Measurements from ENCODE around the gene FOXN1. TPM values are rescaled to one million over a fixed set of nuclear protein-coding genes. Genes with fewer than 3 reads are reported as not detected.

Gene FOXN1
- total RNA-seq, 1 experiment from 2014 or later: not detected

- peak; percentile 63 for DNase-seq (ENCODE audit: low spot score)
Observed at GRCh38 chr17:28524476-28525424, 18.6 kb downstream of the FOXN1 start.

DNA sequence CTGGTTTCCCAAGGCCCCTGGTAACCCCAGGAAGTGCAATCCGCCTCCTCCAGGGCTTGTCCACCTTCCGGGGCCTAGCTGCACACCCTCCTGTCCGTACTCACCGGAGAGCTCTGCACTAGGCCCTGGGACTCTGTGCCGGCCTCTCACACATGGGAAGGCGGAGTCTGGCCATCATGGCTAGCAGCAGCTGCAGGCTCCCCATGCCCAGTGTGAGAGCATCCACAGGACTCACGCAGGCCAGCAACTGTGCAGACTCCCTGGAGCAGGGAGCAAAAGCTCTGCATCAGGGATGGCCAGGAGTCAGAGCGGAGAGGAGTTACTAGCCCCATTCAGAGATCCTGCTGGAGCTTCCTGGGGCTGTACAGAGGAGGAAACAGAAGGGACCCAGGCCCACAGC is 20.2 kb downstream of the FOXN1 start:
- no peak for DNase-seq (ENCODE audit: low spot score)

DNA sequence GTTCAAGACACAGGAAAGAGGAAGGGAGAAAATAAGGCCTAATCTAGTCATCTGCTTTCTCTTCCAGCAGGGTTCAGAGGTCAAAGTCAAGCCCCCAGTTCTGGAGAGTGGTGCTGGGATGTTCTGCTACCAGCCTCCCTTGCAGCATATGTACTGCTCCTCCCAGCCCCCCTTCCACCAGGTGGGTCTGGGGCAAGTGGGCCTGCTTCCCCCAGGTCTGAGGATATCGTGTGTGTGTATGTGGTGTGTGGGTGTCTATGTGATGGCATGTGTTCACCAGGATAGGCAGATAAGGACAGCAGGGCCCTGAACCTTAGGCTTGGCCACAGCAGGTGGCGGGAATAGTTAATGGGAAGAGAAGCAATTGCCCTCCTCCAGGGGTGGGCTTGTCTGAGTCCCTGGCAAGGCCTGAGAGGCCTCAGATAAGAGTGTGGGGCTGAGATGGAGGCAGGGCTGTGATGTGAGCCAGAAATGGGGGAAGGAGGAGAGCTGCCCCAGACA is 21.1 kb downstream of the FOXN1 start:
- DNase-seq (ENCODE audit: low spot score): no peak

DNA sequence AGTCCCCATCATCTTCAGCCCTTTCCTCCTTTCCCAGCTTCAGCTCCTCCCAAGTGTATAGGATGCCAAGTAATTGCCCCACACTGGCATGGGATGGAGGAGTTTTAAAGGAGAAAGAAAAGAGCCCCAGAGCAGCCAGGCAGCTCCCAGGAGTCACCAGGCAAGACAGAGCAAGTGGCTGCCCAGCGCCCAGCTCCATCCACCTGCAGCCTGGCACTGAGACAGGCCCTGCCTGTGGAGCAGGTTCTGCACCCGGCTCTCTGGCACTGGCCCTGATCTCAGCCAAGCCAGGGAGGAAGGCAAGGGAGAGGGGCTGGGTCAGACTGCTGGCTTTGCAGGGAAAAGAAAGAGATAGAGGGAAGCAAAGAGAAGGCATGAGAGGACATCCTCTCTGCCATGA is 21.7 kb downstream of the FOXN1 start:
- DNase-seq (ENCODE audit: low spot score): no peak

DNA sequence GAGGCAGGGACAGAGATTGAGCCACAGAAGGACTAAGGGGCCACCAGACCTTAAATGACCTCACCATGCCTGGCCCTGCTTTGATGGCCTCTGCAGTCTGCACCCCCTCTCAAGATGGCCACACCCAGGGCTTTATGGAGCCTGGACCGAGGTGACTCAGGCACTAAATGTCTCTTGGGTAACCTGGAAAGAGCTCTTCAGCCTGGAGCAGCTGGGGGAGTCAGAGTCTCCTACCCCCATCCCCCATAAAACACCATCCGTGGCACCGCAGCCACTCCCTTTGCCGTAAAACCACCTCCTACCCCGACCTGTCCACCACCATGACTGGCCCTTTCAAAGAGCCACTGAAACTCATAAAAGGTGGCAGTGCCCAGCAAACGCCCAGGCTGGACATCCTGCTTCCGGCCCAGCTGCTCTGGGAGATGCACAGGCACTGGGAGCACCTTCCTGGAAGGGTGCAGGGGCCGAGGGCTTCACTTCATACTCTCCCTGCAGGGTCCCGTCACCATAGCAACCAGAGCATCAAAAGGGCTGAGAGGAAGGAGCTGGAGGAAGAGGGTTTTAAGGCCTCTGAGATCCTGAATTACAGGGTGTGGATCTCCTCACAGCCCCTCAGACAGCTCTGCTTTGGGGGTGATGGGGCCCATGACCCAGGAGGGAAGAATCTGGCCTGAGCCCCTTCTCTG is 22.3 kb downstream of the FOXN1 start:
- DNase-seq (ENCODE audit: low spot score): no peak

DNA sequence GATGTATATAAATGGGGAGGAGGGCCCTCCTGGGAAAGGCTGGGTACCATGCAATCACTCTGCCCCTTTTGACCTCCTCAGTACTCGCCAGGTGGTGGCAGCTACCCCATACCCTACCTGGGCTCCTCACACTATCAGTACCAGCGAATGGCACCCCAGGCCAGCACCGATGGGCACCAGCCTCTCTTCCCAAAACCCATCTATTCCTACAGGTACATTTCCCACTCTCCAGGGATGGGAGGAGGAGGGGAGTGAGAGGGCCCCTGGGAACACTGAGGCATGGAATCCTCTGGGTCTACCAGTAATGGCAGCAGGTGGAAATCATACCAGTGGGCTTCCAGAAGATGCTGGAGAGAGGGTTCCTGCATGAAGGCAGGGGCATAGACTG is 22.9 kb downstream of the FOXN1 start:
- DNase-seq (ENCODE audit: low spot score): no peak

GRCh38 chr17:28530250-28530649 is 24.1 kb downstream of the FOXN1 start:
- DNase-seq (ENCODE audit: low spot score): no peak

GRCh38 chr17:28530926-28531325 is 24.8 kb downstream of the FOXN1 start:
- DNase-seq (ENCODE audit: low spot score): no peak

- DNase-seq (ENCODE audit: low spot score): no peak
Observed at GRCh38 chr17:28532050-28532960, 26.2 kb downstream of the FOXN1 start.

- no peak for DNase-seq (ENCODE audit: low spot score)
Observed at GRCh38 chr17:28533091-28533807, 27.1 kb downstream of the FOXN1 start.

DNA sequence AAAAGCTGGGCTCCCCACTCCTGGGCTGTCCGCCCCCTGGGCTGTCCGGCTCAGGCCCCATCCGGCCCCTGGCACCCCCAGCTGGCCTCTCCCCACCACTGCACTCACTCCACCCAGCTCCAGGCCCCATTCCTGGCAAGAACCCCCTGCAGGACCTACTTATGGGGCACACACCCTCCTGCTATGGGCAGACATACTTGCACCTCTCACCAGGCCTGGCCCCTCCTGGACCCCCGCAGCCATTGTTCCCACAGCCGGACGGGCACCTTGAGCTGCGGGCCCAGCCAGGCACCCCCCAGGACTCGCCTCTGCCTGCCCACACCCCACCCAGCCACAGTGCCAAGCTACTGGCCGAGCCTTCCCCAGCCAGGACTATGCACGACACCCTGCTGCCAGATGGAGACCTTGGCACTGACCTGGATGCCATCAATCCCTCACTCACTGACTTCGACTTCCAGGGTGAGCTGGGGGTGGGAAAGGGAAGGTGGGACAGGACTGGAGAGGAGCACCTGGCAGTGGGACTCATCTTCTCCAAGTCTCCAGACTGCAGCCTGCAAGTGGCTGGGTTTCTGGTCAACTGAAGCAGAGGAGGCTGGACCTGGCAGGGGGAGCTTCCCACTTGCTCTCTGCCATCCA is 28.7 kb downstream of the FOXN1 start:
- DNase-seq (ENCODE audit: low spot score): no peak

GRCh38 chr17:28536532-28537218 is 30.5 kb downstream of the FOXN1 start:
- DNase-seq (ENCODE audit: low spot score): no peak

GRCh38 chr17:28537219-28537610 is 31.1 kb downstream of the FOXN1 start:
- DNase-seq (ENCODE audit: low spot score): no peak

DNA sequence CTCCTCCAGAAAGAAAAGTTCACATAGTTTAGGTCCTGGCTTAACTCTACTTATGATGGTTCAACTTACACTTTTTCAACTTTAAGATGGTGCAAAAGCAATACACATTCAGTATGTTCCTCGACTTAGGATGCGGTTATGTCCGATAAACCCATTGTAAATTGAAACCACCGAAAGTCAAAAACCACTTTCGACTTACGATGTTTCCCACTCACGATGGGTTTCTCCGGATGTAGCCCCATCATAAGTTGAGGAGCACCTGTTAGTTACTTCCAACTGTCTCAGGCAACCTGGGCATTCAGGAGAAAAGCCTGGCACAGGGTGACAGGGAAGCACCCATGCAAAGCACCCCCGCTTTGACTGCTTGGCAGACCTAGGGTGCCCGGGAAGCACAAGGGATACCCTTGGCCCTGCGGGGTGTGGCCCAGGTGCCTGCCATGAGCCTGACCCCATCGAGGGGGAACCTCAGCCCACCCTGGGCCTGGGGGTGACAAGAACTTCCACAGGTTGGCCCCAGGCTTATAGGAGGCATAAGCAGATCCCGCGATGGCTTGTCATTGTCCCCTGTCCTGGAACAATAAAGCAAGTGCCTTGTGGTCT is 32.2 kb downstream of the FOXN1 start:
- no peak for DNase-seq (ENCODE audit: low spot score)

DNA sequence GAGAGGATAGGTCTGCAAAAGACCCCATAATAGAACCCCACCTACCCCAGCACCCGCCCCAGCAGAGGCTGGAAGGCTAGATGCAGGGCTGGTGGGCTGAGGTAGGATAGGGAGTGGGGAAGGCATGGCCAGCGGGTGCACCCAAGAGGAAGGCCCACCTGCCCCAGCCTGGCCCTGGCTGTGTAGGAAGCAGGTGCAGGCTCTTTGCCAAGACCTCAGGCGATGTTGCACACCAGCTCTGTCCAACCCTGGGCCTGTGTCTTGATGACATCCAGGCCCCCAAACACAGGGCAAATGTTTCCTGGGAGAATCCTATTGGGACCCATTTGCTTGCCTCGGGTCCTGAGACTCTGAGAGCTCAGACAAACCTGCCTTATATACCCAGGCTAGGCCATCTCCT is 34.1 kb downstream of the FOXN1 start:
- DNase-seq (ENCODE audit: low spot score): no peak

DNA sequence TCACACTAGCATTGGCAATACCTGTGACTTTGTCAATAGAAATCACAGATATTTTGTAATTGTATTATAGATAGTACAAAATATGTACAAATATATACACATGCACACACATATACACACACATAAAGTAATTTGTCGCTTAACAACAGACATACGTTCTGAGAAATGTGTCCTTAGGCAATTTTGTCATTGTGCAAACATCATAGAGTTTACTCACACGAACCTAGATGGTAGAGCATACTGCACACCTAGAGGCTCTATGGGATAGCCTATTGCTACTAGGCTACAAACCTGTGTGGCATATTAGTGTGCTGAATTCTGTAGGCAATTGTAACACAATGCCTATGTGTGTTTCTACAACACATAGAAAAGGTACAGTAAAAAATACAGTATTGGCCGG is 35.3 kb downstream of the FOXN1 start:
- DNase-seq (ENCODE audit: low spot score): no peak

DNA sequence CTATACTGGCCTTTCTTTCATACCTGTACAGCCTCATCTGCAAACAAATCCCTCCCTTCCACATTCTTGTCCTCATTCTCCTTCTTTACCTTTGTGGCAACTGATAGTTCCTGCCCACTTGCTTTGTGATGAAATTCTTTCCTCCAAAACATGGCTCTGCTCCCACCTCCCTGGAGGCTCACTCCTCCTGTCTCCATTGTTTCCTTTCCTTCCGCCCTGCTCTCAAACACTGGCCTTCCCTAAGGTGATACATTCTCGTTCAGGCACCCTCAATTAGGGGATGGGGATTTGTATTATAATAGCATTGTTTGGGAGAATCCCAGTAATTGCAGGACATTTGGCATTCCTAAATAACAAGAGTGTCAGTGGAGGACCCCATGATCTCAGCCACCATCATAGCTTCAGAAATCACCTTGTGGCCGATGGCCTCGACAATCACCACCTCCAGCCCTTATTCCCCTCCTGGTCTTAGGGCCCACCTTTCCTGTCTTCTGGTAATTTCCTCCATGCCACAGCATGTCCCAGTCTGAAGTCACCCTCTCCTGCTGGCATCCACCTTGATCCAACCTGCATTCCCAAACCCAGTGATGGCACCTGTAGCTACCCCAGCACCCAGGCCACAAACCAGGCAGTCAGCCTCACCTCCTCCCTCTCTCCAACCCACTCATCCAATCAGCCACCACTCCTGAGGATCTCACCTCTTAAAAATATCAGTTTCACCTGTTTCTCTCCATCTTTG is 38.4 kb downstream of the FOXN1 start:
- no peak for DNase-seq (ENCODE audit: low spot score)

DNA sequence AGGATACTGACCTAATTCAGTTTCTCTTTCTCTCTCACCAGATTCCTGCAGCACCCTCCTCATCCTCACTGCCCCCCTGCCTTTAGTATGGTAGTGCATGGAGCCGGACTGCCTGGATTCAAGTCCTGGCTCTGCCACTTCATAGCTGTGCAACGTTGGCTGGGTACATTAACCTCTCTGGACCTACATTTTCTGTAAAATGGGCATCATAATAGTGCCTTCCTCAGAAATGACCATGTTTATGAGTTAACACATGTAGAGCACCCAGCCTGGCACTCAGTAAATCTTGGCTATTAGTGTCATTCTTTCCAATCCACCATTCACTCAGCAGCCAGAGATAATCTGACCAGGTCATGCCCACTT is 39.0 kb downstream of the FOXN1 start:
- DNase-seq (ENCODE audit: low spot score): no peak
